IPS DF 4.7 (cell line): ENCODE measurements around the gene KAT14.
"Not testable (repeated sequence)": the region's sequence is repeated elsewhere in the genome, so short reads cannot be mapped to it uniquely, and the experiment has no call there.

Experiments
- DNase-seq: peaks from one replicate; pipeline ENCODE4 v3.0.0-alpha.2; 2013; ENCODE audit warnings: low spot score; ENCODE audit errors: extremely low read depth

KAT14 gene

DNA sequence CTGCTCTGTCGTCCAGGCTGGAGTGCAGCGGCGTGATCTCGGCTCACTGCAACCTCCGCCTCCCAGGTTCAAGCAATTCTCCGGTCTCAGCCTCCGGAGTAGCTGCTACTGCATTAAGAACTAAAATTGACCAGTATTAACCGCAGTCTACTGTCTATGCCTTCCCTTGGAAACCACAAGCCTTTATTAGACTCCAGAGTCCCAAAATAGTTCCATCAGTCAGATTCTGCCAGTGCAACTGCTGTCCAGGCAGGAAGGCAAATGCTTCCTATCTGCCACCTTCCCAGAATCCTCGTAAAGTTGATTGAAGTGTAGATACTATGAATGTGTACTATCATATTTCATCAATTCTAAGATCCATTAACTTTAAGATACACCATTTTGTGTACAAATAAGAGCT lies 16.7 kb downstream of the KAT14 start:
- no peak for DNase-seq

DNA sequence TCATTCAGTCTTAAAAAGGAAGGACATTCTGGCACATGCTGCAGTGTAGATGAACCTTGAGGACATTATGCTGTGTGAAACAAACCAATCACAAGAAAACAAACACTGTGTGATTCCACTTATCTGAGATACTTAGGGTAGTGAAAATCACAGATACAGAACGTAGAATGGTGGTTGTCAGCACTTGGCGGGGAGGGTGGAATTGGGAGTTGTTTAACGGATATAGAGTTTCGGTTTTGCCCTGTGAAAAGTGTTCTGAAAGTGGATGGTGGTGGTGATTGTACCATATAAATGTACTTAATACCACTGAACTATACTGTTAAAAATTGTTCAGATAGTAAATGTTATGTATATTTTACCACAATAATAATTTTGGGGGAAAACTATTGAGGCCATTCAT lies 18.4 kb downstream of the KAT14 start:
- DNase-seq = no peak

DNA sequence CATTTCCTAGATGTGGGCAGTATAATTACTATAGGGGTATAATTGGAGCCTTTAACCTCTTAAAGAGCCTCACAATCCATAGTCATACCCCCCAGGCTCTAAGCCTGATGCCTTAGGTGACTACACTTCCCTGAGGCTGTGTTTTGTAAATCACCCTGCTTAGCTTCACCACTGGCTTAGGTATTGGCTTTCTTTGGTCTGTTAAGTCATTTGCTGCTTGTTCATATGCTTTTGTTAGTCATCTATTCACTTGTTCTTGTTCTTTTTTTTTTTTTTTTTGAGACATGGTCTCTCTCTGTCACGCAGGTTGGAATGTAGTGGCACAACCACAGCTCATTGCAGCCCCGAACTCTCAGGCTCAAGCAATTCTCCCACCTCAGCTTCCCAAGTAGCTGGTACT lies 26.7 kb downstream of the KAT14 start:
- no peak for DNase-seq

DNA sequence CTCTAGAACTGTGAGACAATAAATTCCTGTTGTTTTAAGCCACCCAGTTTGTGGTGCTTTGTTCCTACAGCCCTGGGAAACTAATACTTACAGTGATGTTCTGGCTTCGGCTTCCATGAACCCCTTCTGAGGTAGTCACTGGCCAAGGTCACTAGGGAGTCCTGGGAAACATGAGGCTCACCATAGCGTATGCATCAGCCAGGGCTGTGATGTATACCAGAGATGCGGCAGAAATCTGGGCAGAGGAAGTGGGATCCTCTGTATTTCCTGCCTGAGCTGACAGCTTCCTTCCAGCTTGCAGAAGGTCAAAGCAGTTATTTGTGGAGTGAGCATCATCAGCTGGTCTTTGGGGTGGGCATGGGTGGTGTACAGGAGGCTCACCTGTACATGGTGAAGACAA lies 27.9 kb downstream of the KAT14 start:
- DNase-seq = no peak

DNA sequence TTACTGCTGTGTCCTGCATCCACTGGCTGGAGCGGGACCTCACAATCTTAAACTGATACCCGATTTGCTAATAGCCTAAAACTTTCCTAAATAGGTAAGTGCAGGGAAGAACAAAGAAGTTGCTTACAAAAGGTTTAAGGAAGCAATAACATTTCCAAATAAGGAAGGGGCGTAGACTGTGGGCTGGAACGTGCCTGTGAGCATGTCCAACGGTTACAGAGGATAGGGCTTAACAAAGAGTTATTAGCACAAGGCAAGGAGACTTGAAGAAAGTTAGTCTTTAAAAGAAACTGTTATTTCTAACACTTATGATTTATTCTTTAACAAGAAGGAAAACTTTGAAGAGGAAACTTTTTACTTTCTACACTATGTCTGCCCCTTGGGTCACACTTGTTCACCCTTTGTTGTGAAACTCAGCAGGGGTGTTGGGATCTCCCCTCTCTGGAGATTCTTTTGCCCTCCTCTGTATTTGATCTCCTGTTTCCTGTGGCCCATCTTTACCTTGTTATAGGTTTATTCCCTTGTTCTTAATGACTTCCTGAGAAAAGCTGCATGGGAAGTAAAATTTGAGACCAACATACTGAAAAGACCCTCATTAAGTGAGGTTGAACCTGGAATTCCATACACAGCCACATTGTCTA lies 28.7 kb downstream of the KAT14 start:
- DNase-seq = no peak

DNA sequence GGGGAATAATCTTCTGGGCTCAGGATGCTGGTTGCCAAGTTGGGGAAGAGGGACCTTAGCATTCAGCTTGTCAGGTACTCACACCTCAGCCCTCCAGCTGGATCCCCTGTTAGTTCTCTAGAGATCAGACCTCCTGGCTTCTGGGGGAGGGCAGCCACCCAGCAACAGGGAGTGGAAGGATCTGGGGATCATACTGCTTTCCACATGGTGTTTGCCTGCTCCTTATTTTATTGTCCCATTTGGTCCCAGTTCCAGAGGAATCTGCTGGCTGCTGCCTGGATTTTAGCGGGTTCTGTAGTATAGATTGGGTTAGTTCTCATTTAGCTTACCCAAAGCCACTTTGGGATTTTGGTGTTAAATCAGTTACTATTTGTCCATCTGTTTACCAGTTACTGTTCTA lies 29.3 kb downstream of the KAT14 start:
- no peak for DNase-seq

DNA sequence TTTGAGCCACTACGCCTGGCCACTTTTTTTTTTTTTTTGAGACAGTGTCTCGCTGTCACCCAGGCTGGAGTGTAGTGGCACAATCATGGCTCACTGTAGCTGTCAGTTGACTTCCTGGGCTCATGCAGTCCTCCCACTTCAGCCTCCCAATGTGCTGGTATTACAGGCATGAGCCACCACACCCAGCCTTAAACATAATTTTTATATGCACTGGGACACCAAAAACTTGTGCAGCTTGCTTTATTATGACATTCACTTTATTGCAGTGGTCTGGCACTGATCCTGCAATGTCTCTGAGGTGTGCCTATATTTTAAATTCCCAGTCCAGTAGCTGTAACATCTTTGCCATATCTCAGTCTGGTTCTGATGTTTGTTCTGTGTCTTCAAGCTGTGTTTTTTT lies 34.7 kb downstream of the KAT14 start:
- no peak for DNase-seq

DNA sequence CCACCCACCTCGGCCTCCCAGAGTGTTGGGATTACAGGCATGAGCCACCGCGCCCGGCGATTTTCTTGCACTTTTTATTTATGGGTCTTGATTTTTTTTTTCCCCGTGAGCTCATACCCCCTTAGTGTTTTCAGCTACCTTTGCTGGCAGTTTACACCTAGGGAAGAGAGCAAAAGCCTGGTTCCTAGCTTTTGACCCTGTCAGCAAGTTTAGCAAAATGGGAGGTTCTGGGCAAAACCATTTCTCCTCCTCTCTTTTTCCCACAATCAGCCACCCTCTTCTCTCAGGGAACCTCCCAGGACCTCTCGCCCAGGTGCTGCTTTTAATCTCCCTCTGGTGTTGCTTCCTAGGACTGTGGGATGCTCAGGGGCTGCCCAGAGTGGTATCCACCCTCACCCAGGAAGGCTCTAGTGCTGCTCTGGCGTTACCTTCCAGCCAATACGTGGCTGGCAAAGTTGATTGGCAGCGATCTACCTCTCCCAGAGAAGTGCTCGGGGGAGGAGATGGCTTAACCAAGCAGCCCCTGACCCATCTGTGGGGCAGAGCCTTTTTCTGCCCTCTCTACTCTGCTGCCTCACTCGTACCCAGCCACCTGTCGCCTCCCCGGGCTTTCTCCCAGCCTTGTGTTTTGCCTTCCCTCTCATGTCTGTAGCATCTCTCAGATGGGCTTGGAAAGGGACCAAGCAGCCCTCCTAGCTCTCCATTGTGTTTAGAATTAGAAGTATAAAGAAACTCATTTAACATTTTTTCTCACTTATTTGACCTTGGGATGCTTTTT lies 37.4 kb downstream of the KAT14 start:
- DNase-seq = no peak

DNA sequence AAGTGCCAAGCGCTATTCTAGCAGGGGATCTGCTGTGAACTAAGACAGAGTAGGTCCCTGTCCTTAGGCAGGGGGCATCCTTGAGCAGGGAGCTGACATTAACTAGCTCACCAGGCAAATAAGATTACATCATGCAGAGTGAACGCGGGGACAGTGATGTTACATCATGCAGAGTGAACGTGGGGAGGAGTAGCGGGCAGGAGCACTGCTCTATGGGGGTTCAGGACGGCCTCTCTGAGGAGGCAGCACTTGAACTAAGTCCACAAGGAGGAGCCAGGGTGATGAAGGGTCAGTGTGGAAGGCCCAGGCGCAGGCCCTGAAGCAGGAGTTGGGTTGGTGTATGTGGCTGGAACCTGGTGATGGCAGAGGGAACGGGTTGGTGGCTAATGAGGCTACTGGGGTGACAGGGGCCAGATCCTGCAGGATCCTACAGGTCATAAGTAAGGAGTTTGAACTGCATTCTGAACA lies 38.7 kb downstream of the KAT14 start:
- no peak for DNase-seq

DNA sequence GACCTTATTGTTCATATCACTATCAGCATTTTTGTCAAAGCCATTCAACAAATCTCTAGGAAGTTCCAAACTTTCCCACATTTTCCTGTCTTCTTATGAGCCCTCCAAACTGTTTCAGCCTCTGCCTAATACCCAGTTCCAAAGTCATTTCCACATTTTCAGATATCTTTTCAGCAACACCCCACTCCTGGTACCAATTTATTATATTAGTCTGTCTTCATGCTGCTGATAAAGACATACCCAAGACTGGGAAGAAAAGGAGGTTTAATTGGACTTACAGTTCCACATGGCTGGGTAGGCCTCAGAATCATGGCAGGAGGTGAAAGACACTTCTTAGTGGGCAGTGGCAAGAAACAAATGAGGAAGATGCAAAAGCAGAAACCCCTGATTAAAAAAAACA lies 42.7 kb downstream of the KAT14 start:
- DNase-seq = not testable (repeated sequence)

DNA sequence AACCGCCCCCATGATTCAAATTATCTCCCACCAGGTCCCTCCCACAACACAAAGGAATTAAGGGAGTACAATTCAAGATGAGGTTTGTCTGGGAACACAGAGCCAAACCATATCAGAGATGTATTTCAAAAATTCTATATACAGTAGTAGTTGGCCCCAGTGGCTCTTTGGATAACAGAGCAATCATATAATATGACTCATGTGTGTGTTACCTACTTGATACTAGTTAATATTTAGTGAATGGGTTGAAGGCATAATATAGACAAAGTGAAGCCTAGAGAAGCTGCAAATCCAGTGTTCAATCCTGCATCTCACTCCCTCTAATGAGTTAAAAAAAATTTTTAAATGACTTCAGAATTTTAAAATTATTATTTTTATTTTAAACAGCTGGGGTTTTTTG lies 43.2 kb downstream of the KAT14 start:
- no peak for DNase-seq

DNA sequence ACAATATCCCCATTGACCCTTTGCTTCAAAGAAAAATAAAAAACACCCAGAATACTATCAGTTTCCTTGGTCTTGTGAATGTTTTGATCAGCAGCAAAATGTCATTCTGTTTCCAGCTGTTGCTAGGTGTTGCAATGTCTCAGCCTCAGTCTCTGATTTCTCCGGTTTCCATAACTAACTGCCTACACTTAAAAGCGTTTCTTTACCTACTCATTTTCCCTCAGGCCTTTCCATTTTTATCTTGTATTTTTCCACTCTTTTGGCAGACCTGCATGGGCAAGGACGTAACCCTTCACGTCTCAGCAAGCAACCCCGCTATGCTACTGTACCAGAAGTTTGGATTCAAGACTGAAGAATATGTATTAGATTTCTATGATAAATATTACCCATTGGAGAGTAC lies 49.4 kb downstream of the KAT14 start:
- DNase-seq = no peak

DNA sequence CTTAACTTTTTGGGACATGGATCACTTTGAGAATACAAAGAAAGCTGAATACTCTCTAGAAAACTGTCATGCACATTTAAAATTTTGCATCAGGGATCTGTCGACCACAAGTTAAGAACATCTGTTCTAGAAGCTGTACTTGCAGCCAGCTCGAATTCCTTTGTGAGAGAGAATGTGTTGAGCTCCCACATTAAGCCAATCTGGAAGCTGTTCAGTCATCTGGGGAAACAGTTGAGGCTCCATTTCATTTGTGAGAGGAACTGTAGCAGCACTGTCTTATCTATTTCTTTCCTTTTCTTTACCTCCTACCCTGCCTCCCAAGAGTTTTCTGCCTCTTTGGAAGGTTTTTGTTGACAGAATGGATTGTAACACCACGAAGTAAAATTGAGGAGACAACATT lies 50.8 kb downstream of the KAT14 start:
- no peak for DNase-seq

DNA sequence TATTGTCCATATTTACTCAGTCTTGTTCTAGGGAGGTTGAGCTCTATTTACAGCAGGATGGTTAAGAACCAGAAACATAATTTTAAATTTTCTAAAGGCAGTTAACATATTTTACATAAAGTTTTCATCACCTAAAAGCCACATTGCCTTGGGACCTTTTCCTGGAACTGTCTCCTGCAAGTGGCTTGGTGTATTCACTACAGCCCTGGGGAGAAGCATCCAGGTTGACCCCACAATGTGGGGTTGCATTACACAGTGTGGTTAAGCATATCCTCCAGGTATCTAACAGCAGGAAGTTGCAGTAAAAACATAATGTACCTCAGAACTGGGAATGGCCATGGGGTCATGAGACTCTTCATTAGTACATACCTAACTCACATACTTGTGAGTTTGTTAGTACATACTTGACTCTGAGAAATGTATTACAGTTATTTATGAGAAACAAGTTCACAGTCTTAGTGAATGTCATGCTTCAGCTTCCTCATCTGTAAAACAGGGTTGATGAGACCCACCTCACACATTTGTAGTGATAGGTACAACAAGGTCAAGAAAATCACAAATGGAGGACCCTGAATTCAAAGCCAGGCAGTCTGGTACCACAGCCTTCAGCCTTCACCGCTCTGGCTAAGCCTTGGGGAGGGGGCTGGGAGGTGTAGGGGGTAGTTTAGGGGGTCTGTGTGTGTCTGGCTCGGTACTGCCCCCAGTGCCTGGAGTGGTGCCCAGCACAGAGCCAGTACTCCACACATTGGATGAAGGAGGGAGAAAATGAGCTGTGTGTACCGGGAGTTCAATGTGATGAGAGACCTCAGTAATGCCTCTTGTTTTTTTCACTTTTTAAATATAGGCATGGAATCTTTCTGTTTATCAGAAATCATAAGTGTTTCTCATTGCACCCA lies 52.9 kb downstream of the KAT14 start:
- no peak for DNase-seq

DNA sequence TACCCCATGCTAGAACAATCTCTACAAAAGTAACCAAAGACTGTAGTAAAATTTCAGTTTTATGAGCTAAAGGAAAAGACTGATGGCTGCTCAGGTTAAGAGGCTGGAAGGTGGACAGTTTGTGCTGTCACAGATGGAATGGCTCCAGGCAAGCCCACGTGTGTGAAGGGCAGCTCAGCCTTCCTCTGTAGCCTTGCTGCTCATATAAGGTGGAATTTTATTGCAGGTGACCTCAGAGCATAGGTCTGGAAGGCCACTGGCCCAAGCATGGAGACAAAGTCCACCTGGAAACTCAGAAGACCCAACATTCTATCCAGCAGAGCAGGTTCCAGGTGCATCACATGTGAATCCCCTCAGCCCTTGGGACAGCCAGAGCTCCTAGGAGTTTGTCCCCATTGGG lies 53.6 kb downstream of the KAT14 start:
- DNase-seq = no peak

DNA sequence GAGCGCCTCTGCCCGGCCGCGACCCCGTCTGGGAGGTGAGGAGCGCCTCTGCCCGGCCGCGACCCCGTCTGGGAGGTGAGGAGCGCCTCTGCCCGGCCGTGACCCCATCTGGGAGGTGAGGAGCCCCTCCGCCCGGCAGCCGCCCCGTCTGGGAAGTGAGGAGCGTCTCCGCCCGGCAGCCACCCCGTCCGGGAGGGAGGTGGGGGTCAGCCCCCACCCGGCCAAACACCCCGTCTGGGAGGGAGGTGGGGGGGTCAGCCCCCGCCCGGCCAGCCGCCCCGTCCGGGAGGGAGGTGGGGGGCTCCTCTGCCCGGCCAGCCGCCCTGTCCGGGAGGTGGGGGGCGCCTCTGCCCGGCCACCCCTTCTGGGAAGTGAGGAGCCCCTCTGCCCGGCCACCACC lies 56.8 kb downstream of the KAT14 start:
- not testable (repeated sequence) for DNase-seq

DNA sequence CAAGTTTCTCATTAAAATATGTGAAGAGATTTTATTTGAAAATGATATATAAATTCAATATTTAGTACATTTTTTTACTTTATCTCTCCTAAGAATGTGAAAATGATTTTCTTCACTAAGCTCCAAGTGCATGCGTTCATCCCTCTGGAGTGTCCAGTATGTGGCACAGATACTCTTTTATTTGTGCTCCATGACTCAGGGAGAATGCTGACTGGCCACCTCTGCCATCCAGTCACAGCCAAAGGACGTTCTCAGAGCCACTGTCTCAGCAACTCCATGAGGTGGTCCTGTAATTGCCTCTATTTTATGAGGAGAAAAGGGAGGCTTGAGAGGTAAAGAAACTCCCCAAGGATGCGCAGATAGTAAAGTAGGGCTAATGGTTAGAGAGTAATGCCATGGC lies 58.3 kb downstream of the KAT14 start:
- no peak for DNase-seq

DNA sequence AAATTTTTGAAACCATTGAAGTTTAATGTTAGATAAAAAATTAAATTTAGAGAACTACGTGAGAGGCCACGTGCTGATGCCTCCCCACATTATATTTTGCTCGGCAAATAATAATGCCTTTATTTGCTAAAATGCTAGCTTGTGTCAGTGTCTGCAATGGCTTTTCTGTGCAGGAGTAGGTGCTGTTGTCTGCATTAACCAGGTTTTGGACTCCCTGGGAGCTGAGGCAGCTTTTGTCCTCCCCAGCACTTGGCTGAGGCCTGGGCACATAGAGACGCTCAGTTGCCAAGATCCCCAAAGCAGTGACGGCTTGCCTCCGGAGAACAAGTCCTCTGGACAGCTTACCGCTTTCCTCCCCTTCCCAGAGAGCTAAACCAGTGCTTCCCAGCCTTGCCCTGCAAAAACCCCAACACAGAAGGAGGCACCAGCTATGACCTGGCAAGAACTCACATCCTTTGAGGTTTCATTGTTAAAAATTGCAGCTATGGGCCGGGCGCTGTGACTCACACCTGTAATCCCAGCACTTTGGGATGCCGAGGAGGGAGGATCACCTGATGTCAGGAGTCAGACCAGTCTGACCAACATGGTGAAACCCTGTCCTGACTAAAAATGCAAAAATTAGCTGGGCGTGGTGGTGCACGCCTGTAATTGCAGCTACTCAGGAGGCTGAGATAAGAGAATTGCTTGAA lies 59.9 kb downstream of the KAT14 start:
- DNase-seq = no peak

DNA sequence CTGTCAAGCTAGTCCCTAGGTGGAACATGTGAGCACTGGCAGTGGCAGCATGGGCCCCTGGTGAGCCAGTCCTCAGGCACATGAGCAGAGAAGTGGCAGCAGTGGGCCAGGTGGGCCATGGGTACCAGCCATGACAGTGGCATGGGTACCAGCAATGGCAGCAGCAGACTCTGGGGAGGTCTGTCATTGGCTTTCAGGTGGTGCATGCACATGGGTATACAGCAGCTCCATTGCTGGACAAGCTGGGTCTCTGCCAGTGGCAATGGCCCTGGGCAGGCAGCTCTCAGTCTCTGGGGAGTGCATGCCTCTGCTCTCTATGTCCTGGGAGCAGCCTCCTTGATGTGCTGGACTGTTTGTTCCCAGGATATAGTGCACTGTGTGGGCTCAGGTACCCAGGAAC lies 65.3 kb downstream of the KAT14 start:
- no peak for DNase-seq

DNA sequence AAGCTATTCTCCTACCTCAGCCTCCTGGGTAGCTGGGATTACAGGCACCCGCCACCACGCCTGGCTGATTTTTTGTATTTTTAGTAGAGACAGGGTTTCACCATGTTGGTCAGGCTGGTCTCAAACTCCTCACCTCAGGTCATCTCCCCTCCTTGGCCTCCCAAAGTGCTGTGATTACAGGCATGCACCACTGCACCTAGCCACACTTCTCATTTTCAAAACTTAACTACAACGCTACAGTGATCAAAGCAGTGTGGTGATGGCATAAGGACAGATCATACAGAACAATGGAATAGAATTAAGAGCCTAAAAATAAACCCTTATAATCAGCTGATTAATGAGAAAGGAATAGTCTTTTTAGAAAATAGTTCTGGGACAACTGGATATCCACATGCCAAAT lies 66.0 kb downstream of the KAT14 start:
- DNase-seq = not testable (repeated sequence)

DNA sequence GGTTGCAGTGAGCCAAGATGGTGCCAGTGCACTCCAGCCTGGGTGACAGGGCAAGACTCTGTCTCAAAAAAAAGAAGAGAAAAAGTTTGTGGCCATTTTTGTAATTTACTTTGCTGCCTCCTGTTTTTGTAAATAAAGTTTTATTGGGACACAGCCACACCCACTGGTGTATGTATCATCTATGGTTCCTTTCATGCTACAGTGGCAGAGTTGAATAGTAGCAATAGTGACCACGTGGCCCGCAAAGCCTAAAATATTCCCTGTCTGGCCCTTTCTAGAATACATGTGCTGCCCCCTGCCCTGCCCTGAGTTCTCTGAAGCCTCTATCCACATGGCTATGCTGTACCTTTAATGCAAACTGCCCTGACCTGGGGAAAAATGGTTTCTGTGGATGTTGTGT lies 75.3 kb downstream of the KAT14 start:
- no peak for DNase-seq

DNA sequence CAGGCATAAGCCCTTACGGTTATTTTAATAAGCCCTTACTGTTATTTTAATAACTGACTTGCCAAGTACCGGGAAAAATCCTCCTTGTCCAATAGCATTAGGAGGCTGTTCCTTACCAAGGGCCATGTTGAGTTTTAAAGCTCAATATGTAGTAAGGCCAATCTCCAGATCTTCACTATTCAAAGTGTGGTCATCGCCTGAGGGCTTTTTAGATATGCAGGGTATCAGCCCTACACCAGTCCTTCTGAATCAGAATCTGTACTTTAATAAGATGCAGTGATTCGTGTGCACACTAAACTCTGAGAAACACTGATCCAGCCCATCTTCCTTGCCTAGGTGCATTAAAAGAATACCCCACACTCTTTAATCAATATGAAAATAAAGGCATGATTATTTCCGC lies 77.9 kb downstream of the KAT14 start:
- no peak for DNase-seq
